ENCODE results near the gene SAMD11. TPM values are rescaled to one million over a fixed set of nuclear protein-coding genes. Genes with fewer than 3 reads are reported as not detected.

SAMD11 gene
- total RNA-seq, 4 donors from 2014 or later, result 2.6 to 15.9 (median 11.5) TPM

GRCh38 chr1:899636-900317 is 23.9 kb upstream of the SAMD11 start:
- DNase-seq (ENCODE audit: low spot score in 2 of 2), result no peak
- Histone ChIP-seq H3K9me3 (no peaks in the 10 kb centered on the region), H3K36me3 (no peaks in the 10 kb centered on the region), H3K4me3 (no peak overlapping the region), H3K27ac (no peak overlapping the region), H3K27me3 (peaks cover 0 to 36% of the 10 kb centered on the region in 2 donors), H3K4me1 (peaks cover 0 to 8% (median 1%) of the 10 kb centered on the region in 4 donors)
- WGBS, 2 donors, result 76 to 90% methylated on average over 8 of the region's 8 CpGs
- TF ChIP-seq POLR2A (IDR thresholded peaks at IDR 0.05), result no peak
- no peak for TF ChIP-seq EP300 (IDR thresholded peaks at IDR 0.05)
- no peak for TF ChIP-seq CTCF (IDR thresholded peaks at IDR 0.05)

- Histone ChIP-seq H3K4me1 (peaks cover 0 to 23% (median 12%) of the 10 kb centered on the region in 4 donors), H3K4me3 (no peak overlapping the region), H3K27me3 (peaks cover 0 to 39% of the 10 kb centered on the region in 2 donors), H3K27ac (no peak overlapping the region), H3K9me3 (no peaks in the 10 kb centered on the region), H3K36me3 (no peaks in the 10 kb centered on the region)
- TF ChIP-seq POLR2A (IDR thresholded peaks at IDR 0.05) (no peak), EP300 (IDR thresholded peaks at IDR 0.05) (no peak), CTCF (IDR thresholded peaks at IDR 0.05) (no peak)
- peak in 1 of 2 donors; percentile 9 for DNase-seq (ENCODE audit: low spot score in 2 of 2)
- WGBS, 2 donors, result 79% methylated on average over 18 of the region's 18 CpGs
Measured at GRCh38 chr1:901108-901859, 22.4 kb upstream of the SAMD11 start.

GRCh38 chr1:902802-903201 is 20.9 kb upstream of the SAMD11 start:
- peak in 1 of 2 donors; percentile 11 for DNase-seq (ENCODE audit: low spot score in 2 of 2)
- Histone ChIP-seq H3K9me3 (no peaks in the 10 kb centered on the region), H3K27me3 (peaks cover 0 to 31% of the 10 kb centered on the region in 2 donors), H3K4me1 (peaks cover 0 to 33% (median 17%) of the 10 kb centered on the region in 4 donors), H3K27ac (no peak overlapping the region), H3K36me3 (no peaks in the 10 kb centered on the region), H3K4me3 (no peak overlapping the region)
- WGBS, 2 donors, result 91 to 94% methylated on average over 21 of the region's 21 CpGs
- TF ChIP-seq CTCF (IDR thresholded peaks at IDR 0.05) (no peak), POLR2A (IDR thresholded peaks at IDR 0.05) (no peak), EP300 (IDR thresholded peaks at IDR 0.05) (no peak)

GRCh38 chr1:903305-903704 is 20.4 kb upstream of the SAMD11 start:
- Histone ChIP-seq H3K27ac (no peak overlapping the region), H3K4me3 (no peak overlapping the region), H3K9me3 (no peaks in the 10 kb centered on the region), H3K4me1 (peaks cover 0 to 33% (median 17%) of the 10 kb centered on the region in 4 donors), H3K36me3 (no peaks in the 10 kb centered on the region), H3K27me3 (peaks cover 0 to 26% of the 10 kb centered on the region in 2 donors)
- DNase-seq (ENCODE audit: low spot score in 2 of 2), result peak in 1 of 2 donors; percentile 6
- WGBS, 2 donors, result 89 to 94% methylated on average over 10 of the region's 10 CpGs
- TF ChIP-seq POLR2A (IDR thresholded peaks at IDR 0.05), result no peak
- TF ChIP-seq CTCF (IDR thresholded peaks at IDR 0.05), result no peak
- no peak for TF ChIP-seq EP300 (IDR thresholded peaks at IDR 0.05)
